Heart right ventricle (tissue), 16 donors: ENCODE data around the gene MEIS3. TPM values are rescaled to one million over a fixed set of nuclear protein-coding genes. Genes with fewer than 3 reads are reported as not detected.
"Not testable (repeated sequence)": the region's sequence is repeated elsewhere in the genome, so short reads cannot be mapped to it uniquely, and the experiment has no call there.

Experiments
- ATAC-seq, 8 donors: fragments of 200-7000 bp; cut with Tn5 transposase; one replicate each; pipeline ENCODE4 v1.9.1; 2020; ENCODE audit warnings: mild to moderate bottlenecking in 8 of 8, moderate library complexity in 8 of 8, moderate number of reproducible peaks in 1 of 8
- DNase-seq, 2 donors: peaks; one replicate each; pipeline ENCODE4 v3.0.0-alpha.2; 2020
- H3K27ac ChIP-seq, 10 donors: fragments of 200-600 bp; sonication (generic) in 2 of 10; one replicate each; pipeline versions ENCODE4 v1.5.0 to v1.8.0; 2020 to 2022; ENCODE audit warnings: mild to moderate bottlenecking in 3 of 10
- H3K27me3 ChIP-seq, 7 donors: fragments of 200-600 bp; one replicate each; pipeline ENCODE4 v1.8.0; 2021 to 2022; ENCODE audit warnings: mild to moderate bottlenecking in 2 of 7
- H3K36me3 ChIP-seq, 9 donors: fragments of 200-600 bp; sonication (generic) in 1 of 9; one replicate each; pipeline versions ENCODE4 v1.5.0 to v1.8.0; 2020 to 2022; ENCODE audit warnings: mild to moderate bottlenecking in 2 of 9
- H3K4me1 ChIP-seq, 9 donors: fragments of 200-600 bp; sonication (generic) in 1 of 9; one replicate each; pipeline versions ENCODE4 v1.5.0 to v1.8.0; 2020 to 2022; ENCODE audit warnings: mild to moderate bottlenecking in 4 of 9
- H3K4me3 ChIP-seq, 10 donors: fragments of 200-600 bp; sonication (generic) in 2 of 10; one replicate each; pipeline versions ENCODE4 v1.5.0 to v1.8.0; 2020 to 2022; ENCODE audit warnings: mild to moderate bottlenecking in 7 of 10, moderate library complexity in 2 of 10
- H3K9me3 ChIP-seq, 11 donors: fragments of 200-600 bp in 10 of 11; sonication (generic) in 2 of 11; one replicate each; pipeline versions ENCODE4 v1.5.0 to v1.8.0; 2013 to 2022; ENCODE audit warnings: mild to moderate bottlenecking in 2 of 11, control low read depth in 1 of 11, moderate library complexity in 1 of 11
- WGBS, 2 donors: extraction: QIAGEN DNeasy Blood & Tissue Kit; methylation state at CpG; one replicate each; pipeline ENCODE4 v1.1.7; 2013; ENCODE audit warnings: inconsistent platforms in 1 of 2; 5-methylcytosine and 5-hydroxymethylcytosine counted together
- intact Hi-C, 10 donors: fragments of 100-400 bp; cut with DNase I; formaldehyde crosslinking; loops; one replicate each; pipeline versions ENCODE4 v1.11.1 to v1.14.2; 2022
- polyA plus RNA-seq, 2 donors: library from polyadenylated mRNA; stranded (reverse); fragments of 200-250 nt; gene quantifications; one replicate each; pipeline ENCODE4 v1.2.3, GENCODE V29; 2013
- total RNA-seq, 10 donors: library from RNA; stranded (reverse); fragmentation: NEBNext Ultra II Directional in 3 of 10; extraction: Animal tissue kit (Norgen Biotek cat#: 25700) in 3 of 10; gene quantifications; one replicate each; pipeline versions ENCODE4 v1.2.1 to v1.2.4, GENCODE V29; 2021 to 2023
- TF ChIP-seq, protein P1 (sequence below), 9 donors: fragments of 200-600 bp; sonication (generic) in 2 of 9; IDR thresholded peaks; one replicate each; pipeline versions ENCODE4 v1.5.0 to v1.8.0; 2021 to 2022; ENCODE audit warnings: antibody characterized with exemption in 9 of 9, mild to moderate bottlenecking in 5 of 9, moderate library complexity in 1 of 9
- donor health status: Arrhythmogenic right ventricular cardiomyopathy.
- donor health status: ischemic (EF 13 %, LVEDD 7.1; RV severe dilation, severe dysfunction).
- donor health status: healthy with polysubstance abuse.
- donor health status: DM: no; HTN: yes; CAD: no.
- donor health status: DM: no; HTN: no; CAD: no.
- donor health status: ischemic (EF 25% LVEDD 6.9; RV normal size, moderate dysfunction).
- donor health status: ischemic (EF 25% LVEDD 5.7; RV mildly dilated, moderate dysfunction).
- donor health status: healthy.
- donor health status: DM: yes; HTN: yes; CAD: no.
- donor health status: Ischemic cardiomyopathy.
- donor health status: ischemic (EF 35%, LVEDD 5.7; RV mildly dilated, moderate dysfunction).
- donor health status: nonischemic (EF 11% LVEDD 7.7; RV severe dilation, severe dysfunction).
- donor health status: DM: yes; HTN: yes; CAD: no.
- donor health status: PGD.
- donor health status: ischemic (EF 29% LVEDD 5.4; RV normal size, mild dysfunction).
- donor health status: nonischemic (EF 23%, LVEDD 6.1; RV moderate dilation, normal function).

MEIS3 gene
- total and polyA plus RNA-seq, 12 donors, result 0.71 to 7.2 (median 2.5) TPM

DNA sequence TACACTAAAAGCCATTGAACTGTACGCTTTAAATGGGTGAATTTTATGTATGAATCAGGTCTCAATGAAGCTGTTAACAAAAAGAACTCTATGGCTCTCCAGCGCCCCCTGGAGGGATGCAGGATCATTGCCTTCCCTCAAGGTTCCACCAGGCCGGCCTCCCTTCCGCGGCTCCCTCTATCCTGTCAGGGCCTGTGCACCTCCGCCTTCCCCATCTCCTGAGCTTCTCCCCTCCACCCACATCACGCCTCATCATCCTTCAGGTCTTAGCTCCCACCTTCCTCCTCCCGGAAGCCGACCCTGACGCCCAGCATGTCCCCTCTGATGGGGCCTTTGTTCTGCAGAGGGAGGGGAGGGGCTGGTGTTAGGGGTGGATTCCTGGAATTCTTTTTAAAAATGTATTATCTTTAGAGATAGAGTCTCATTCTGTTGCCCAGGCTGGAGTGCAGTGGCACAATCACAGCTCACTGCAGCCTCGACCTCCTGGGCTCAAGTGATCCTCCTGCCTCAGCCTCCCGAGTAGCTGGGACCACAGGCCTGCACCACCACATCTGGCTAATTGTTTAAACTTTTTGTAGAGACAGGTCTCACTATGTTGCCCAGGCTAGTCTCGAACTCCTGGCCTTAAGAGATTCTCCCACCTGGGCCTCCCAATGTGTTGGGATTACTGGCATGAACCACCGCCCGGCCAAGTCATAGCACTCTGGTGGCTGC, 27.7 kb downstream of the MEIS3 start:
- Histone ChIP-seq H3K4me3 (no peak overlapping the region), H3K27ac (no peak overlapping the region), H3K36me3 (no peaks in the 10 kb centered on the region), H3K9me3 (no peaks in the 10 kb centered on the region), H3K4me1 (peaks cover 0 to 27% (median 0%) of the 10 kb centered on the region in 9 donors), H3K27me3 (peaks cover 0 to 20% (median 10%) of the 10 kb centered on the region in 7 donors)
- 31 to 32% methylated on average over 15 of the region's 15 CpGs for WGBS, 2 donors
- TF ChIP-seq, protein P1, sequence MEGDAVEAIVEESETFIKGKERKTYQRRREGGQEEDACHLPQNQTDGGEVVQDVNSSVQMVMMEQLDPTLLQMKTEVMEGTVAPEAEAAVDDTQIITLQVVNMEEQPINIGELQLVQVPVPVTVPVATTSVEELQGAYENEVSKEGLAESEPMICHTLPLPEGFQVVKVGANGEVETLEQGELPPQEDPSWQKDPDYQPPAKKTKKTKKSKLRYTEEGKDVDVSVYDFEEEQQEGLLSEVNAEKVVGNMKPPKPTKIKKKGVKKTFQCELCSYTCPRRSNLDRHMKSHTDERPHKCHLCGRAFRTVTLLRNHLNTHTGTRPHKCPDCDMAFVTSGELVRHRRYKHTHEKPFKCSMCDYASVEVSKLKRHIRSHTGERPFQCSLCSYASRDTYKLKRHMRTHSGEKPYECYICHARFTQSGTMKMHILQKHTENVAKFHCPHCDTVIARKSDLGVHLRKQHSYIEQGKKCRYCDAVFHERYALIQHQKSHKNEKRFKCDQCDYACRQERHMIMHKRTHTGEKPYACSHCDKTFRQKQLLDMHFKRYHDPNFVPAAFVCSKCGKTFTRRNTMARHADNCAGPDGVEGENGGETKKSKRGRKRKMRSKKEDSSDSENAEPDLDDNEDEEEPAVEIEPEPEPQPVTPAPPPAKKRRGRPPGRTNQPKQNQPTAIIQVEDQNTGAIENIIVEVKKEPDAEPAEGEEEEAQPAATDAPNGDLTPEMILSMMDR (IDR thresholded peaks at IDR 0.05), result peak; percentile 61 to 93 (median 88)
- peak; percentile 62 to 76 (median 68) for ATAC-seq
- DNase-seq, result peak; percentile 65 to 78
- intact Hi-C loops, result loop anchor here in 7 of 10 donors (1.0 to 5.0 kb wide), 6 partner anchors 21 to 99 kb away; partner anchors contain the start of gene DHX34 (in 1 of the 7)

DNA sequence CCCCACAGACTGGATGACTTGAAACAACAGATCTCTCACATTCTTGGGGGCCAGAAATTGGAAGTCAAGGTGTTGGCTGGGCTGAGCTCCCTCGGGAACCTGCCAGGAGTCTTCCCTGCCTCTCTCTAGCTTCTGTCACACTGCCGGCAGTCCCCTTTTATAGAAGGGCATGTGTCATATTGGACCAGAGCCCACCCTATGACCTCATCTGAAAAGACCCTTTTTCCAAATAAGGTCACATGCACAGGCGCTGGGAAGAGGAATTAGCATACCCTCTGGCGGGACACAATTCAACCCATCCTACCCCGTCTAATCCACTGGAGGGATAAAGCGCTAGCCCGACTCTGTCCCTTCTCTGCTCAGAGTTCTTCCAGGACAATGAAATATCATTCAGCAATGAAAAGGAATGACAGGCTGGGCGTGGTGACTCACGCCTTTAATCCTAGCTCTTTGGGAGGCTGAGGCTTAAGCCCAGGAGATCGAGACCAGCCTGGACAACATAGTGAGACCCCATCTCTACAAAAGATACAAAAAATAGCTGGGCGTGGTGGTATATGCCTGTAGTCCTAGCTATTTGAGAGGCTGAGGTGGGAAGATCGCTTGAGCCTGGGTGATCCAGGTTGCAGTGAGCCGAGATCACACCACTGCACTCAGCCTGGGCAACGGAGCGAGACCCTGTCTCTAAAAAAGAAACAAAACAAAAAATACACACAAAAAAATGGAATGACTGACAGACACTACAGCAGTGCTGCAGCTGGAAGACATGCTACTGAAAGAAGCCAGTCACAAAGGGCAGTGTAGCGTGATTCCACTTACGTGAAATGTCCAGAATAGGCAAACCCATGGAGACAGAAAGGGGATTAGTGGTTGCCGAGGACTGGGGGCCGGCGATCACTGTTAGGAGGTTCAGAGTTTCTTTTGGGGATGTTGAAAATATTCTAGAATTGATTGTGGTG, 28.5 kb downstream of the MEIS3 start:
- H3K27me3 ChIP-seq, result peaks cover 0 to 20% (median 10%) of the 10 kb centered on the region in 7 donors
- TF ChIP-seq, protein P1 (IDR thresholded peaks at IDR 0.05), result no peak
- H3K36me3 ChIP-seq, result no peaks in the 10 kb centered on the region
- WGBS, 2 donors, result 73 to 74% methylated on average over 20 of the region's 20 CpGs
- DNase-seq (no peak), ATAC-seq (peak in 1 of 8 donors; percentile 16)
- intact Hi-C loops, result loop anchor here in 8 of 10 donors (1.0 to 5.0 kb wide), 7 partner anchors 20 to 99 kb away; partner anchors contain the start of gene DHX34 (in 1 of the 8)
- peaks cover 0 to 27% (median 0%) of the 10 kb centered on the region in 9 donors for H3K4me1 ChIP-seq
- H3K4me3 ChIP-seq, result no peak overlapping the region
- no peaks in the 10 kb centered on the region for H3K9me3 ChIP-seq
- H3K27ac ChIP-seq, result peak overlapping the region in 2 of 10 donors; percentile 44 to 89

DNA sequence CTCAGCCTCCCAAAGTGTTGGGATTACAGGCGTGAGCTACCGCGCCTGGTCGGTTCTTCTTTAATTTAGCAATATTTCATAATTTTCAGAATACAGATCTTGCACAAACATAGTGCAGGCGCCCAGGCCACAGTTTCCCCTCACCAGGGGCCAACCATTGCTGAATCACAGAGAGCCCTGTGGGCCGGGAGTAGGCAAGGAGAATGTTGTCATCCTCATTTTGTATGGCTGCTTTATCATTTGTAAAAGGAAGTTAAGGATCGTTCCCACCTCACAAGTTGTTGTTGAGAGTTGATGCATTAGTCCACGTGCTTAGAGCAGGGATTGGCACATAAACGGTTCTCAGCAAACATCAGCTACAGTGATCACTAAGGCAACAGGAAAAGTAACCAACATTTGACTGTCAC, 30.2 kb downstream of the MEIS3 start:
- no peaks in the 10 kb centered on the region for H3K9me3 ChIP-seq
- no peak overlapping the region for H3K4me3 ChIP-seq
- peaks cover 0 to 18% (median 10%) of the 10 kb centered on the region in 7 donors for H3K27me3 ChIP-seq
- intact Hi-C loops, result loop anchor here in 1 of 10 donors (5.0 kb wide), 1 partner anchor 87 kb away; no protein-coding TSS in a partner anchor
- H3K36me3 ChIP-seq, result no peaks in the 10 kb centered on the region
- DNase-seq (no peak), ATAC-seq (peak in 4 of 8 donors; percentile 51 to 71 (median 59))
- H3K27ac ChIP-seq, result peak overlapping the region in 1 of 10 donors; percentile 89
- TF ChIP-seq, protein P1 (IDR thresholded peaks at IDR 0.05), result no peak
- 72% methylated on average over 9 of the region's 9 CpGs for WGBS, 2 donors
- H3K4me1 ChIP-seq, result peaks cover 0 to 27% (median 0%) of the 10 kb centered on the region in 9 donors

DNA sequence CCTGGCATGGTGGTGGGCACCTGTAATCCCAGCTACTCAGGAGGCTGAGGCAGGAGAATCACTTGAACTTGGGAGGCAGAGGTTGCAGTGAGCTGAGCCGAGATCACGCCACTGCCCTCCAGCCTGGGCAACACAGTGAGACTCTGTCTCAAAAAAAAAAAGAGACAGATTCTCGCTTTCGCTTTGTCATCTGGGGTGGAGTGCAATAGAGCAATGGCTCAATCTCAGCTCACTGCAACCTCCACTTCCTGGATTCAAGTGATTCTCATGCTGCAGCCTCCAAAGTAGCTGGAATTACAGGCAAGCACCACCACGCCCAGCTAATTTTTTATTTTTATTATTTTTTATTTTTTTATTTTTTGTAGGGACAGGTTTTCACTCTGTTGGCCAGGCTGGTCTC, 30.6 kb downstream of the MEIS3 start:
- intact Hi-C loops, result loop anchor here in 1 of 10 donors (5.0 kb wide), 1 partner anchor 86 kb away; no protein-coding TSS in a partner anchor
- Histone ChIP-seq H3K27me3 (peaks cover 0 to 18% (median 10%) of the 10 kb centered on the region in 7 donors), H3K27ac (peak overlapping the region in 2 of 10 donors; percentile 70 to 89), H3K4me1 (peaks cover 0 to 30% (median 0%) of the 10 kb centered on the region in 9 donors)
- WGBS, 2 donors, result 79% methylated on average over 5 of the region's 5 CpGs
- not testable (repeated sequence) for H3K9me3 ChIP-seq, DNase-seq, H3K4me3 ChIP-seq, H3K36me3 ChIP-seq
- ATAC-seq, result peak in 1 of 8 donors; percentile 57

DNA sequence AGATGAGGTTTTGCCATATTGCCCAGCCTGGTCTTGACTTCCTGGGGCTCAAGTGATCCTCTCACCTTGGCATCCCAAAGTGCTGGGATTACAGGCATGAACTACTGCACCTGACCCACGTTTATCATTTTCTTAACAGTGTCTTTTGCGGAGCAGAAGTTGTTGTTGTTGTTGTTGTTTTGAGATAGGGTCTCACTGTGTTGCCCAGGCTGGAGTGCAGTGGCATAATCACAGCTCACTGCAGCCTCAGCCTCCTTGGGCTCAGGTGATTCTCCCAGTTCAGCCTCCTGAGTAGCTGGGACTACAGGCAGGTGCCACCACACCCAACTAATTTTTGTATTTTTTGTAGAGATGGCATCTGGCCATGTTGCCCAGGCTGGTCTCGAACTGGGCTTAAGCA, 31.7 kb downstream of the MEIS3 start:
- Histone ChIP-seq H3K4me1 (peaks cover 0 to 40% (median 0%) of the 10 kb centered on the region in 9 donors), H3K27ac (peak overlapping the region in 1 of 10 donors; percentile 89), H3K27me3 (peaks cover 0 to 18% (median 8%) of the 10 kb centered on the region in 7 donors)
- not testable (repeated sequence) for DNase-seq, H3K9me3 ChIP-seq, H3K4me3 ChIP-seq, H3K36me3 ChIP-seq, ATAC-seq
- intact Hi-C loops, result loop anchor here in 1 of 10 donors (5.0 kb wide), 1 partner anchor 85 kb away; no protein-coding TSS in a partner anchor
- 78 to 79% methylated on average over 3 of the region's 3 CpGs for WGBS, 2 donors

DNA sequence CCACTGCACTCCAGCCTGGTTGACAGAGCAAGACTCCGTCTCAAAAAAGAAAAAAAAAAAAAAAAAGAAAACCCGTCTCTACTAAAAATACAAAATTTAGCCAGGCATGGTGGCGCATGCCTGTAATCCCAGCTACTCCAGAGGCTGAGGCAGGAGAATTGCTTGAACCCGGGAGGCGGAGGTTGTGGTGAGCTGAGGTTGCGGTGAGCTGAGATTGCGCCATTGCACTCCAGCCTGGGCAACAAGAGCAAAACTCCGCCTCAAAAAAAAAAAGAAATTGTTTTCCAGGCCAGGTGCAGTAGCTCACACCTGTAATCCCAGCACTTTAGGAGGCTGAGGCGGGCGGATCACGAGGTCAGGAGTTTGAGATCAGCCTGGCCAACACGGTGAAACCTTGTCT, 32.7 kb downstream of the MEIS3 start:
- not testable (repeated sequence) for DNase-seq

DNA sequence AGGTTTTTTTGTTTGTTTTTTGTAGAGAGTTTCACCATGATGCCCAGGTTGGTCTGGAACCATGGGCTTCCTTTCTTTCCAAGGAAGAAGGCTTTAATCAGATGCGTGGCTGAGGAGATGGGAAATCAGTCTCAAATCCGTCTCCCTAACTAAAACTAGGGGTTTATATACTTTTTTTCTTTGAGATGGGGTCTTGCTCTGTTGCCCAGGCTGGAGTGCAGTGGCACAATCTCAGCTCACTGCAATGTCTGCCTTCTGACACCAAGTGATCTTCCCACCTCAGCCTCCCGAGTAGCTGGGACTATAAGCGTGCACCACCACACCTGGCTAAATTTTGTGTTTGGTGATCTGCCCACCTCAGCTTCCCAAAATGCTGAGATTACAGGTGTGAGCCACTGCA, 34.8 kb downstream of the MEIS3 start:
- H3K36me3 ChIP-seq, result peaks cover 0 to 36% (median 24%) of the 10 kb centered on the region in 9 donors
- H3K9me3 ChIP-seq, intact Hi-C loops, ATAC-seq, H3K27me3 ChIP-seq, H3K27ac ChIP-seq, H3K4me3 ChIP-seq, DNase-seq: not testable (repeated sequence)
- H3K4me1 ChIP-seq, result peaks cover 0 to 36% (median 0%) of the 10 kb centered on the region in 9 donors
- 86 to 95% methylated on average over 4 of the region's 4 CpGs for WGBS, 2 donors

More for the DNA sequence above, 32.7 kb downstream of the MEIS3 start:
- not testable (repeated sequence) for H3K27me3 ChIP-seq, H3K9me3 ChIP-seq, H3K4me3 ChIP-seq, ATAC-seq
- 86 to 89% methylated on average over 12 of the region's 12 CpGs for WGBS, 2 donors
- Histone ChIP-seq H3K4me1 (peaks cover 0 to 48% (median 0%) of the 10 kb centered on the region in 9 donors), H3K27ac (peak overlapping the region in 1 of 10 donors; percentile 89), H3K36me3 (peaks cover 0 to 15% (median 9%) of the 10 kb centered on the region in 9 donors)
- intact Hi-C loops, result loop anchor here in 1 of 10 donors (5.0 kb wide), 1 partner anchor 84 kb away; no protein-coding TSS in a partner anchor
